Activated naive CD4-positive, alpha-beta T cell treated with anti-CD3 and anti-CD28 coated beads, Interleukin-2, amount 50 U/mL, for 24 hours (primary cell): ENCODE results near the gene CACNA1F.

ENCODE experiments used
- H3K27ac Mint-ChIP-seq: one replicate; pipeline ENCODE4 v1.8.0; 2021; ENCODE audit warnings: mild to moderate bottlenecking, mixed read lengths
- H3K27me3 Mint-ChIP-seq: one replicate; pipeline ENCODE4 v1.8.0; 2021; ENCODE audit warnings: mixed read lengths
- H3K36me3 Mint-ChIP-seq: one replicate; pipeline ENCODE4 v1.8.0; 2021; ENCODE audit warnings: mixed read lengths
- H3K4me1 Mint-ChIP-seq: one replicate; pipeline ENCODE4 v1.8.0; 2021; ENCODE audit warnings: mixed read lengths
- H3K4me3 Mint-ChIP-seq: one replicate; pipeline ENCODE4 v1.8.0; 2021; ENCODE audit warnings: mild to moderate bottlenecking, mixed read lengths
- H3K9me3 Mint-ChIP-seq: one replicate; pipeline ENCODE4 v1.8.0; 2021; ENCODE audit warnings: mixed read lengths

CACNA1F gene

GRCh38 chrX:49166914-49167739 lies 66.0 kb downstream of the CACNA1F start:
- Mint-ChIP-seq H3K9me3 (no peaks in the 10 kb centered on the region), H3K27me3 (no peaks in the 10 kb centered on the region), H3K27ac (peak overlapping the region; percentile 89), H3K36me3 (no peaks in the 10 kb centered on the region), H3K4me1 (peaks cover 29% of the 10 kb centered on the region), H3K4me3 (peak overlapping the region; percentile 85)

DNA sequence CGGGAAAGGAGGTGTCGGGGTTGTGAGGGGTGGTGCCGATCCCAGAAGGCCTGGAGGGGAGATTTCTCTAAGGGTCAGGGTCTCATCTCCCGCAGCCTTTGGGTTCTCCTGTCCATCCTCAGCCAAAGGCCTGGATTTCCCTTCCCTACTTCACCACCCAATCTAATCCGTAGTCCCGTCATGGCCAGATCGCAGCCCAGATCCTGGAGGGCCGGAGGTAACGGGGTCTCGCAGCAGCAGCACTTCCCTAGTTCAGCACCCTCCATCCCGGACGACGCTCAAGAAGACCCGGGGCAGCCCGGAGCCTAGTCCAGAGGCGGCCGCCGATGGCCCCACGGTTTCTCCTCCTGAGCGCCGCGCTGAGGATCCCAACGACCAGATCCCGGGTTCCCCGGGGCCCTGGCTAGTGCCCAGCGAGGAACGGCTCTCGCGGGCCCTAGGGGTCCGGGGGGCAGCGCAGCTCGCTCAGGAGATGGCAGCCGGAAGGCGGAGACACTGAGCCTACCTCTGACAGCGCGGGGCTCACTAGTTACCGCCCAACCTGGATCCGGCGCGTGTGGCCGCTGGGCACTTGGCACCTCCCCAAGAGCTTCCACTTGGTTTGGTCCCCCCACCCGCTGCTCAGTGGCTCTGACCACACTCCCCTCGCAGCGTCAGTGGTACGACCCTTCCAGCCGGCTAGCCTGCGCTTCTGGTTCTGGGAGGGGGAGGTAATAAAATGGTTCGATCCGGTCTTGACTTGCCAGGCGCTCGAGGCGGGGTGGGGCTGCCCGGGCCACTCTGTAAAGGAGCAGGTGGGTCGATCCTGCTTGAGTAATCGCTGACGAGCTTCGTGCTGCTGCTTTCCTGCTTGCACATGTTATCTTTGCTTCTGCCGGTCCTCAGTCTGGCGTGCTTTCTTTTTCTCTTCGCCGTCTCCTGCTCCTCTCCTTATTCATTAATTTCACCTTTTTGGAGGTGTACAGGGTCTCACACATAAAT lies 66.9 kb downstream of the CACNA1F start:
- Mint-ChIP-seq H3K4me1 (peaks cover 29% of the 10 kb centered on the region), H3K36me3 (no peaks in the 10 kb centered on the region), H3K27ac (peak overlapping the region; percentile 89), H3K27me3 (no peaks in the 10 kb centered on the region), H3K4me3 (peak overlapping the region; percentile 85), H3K9me3 (no peaks in the 10 kb centered on the region)

- Mint-ChIP-seq H3K27me3 (no peaks in the 10 kb centered on the region), H3K36me3 (no peaks in the 10 kb centered on the region), H3K4me1 (peaks cover 29% of the 10 kb centered on the region), H3K9me3 (no peaks in the 10 kb centered on the region), H3K27ac (no peak overlapping the region), H3K4me3 (peak overlapping the region; percentile 86)
Observed at GRCh38 chrX:49164589-49165360, 68.4 kb downstream of the CACNA1F start.

DNA sequence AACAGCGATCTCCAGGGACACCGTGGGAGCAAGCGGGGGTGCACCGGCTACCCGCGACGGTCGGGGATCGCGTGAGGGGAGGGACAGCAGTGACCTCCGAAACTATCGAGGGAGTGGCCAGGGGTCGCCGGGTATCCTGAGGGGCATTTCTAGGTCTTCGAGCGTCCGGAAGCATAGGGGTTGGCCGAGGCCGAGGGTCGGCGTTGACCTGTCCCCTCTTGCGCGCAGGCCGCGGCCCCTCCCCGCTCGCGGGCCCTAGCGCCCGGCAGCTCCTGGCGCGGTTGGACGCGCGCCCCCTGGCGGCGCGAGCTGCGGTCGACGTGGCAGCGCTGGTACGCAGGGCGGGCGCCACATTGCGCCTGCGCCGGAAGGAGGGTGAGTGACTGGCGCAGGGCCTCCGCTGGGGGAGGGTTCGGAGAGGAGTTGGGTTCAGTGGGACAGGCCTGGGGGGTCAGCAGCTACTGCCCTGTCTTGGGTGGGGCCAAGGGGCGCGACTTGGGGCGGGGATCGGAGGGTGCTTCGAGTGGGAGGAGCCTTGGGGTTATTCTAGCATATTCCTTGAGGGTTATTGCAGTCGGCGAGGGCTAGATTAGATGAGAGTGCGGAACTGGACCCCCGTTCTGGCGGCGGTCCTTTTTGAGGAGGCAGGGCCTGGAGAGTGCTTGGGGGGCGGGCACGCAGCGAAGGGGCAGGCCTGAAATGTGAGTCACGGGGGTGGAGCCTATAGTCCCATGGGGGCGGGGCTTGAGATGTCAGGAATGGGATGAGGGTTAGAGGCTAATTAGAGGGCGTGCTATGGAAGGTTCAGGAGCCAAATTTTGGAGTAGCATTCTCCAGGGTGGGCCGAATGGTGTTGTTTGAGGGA lies 69.4 kb downstream of the CACNA1F start:
- peak overlapping the region; percentile 86 for H3K4me3 Mint-ChIP-seq
- H3K4me1 Mint-ChIP-seq, result peaks cover 29% of the 10 kb centered on the region
- no peaks in the 10 kb centered on the region for H3K9me3 Mint-ChIP-seq
- H3K27me3 Mint-ChIP-seq, result no peaks in the 10 kb centered on the region
- H3K36me3 Mint-ChIP-seq, result no peaks in the 10 kb centered on the region
- H3K27ac Mint-ChIP-seq, result peak overlapping the region; percentile 95

DNA sequence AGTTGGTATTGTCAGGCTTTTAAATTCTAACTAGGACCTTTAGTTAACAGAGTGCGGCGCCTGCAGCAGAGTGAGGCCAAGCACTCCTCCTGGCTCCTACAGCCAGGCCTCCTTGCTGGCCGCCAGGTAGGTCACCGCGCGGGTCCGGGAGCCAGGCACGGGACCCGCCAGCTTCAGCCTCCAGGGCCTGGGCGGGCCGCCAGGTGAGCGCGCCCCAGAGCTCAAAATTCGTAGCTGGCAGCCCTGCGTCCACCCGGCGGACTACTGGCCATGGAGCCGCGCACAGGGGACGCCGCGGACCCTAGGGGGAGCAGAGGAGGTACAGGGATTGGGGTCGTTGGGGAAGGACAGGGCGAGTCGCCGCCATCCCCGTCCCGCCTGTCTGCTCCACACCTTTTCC lies 70.5 kb downstream of the CACNA1F start, which contains the start of gene MAGIX:
Gene MAGIX (plus strand): TSS at position 139 of the 400 bp plus-strand sequence. CDS start 132 bp downstream, at position 271.
- Mint-ChIP-seq H3K9me3 (no peaks in the 10 kb centered on the region), H3K36me3 (no peaks in the 10 kb centered on the region), H3K27ac (no peak within 1 kb of the TSS), H3K4me3 (peak within 1 kb of the TSS; percentile 74), H3K4me1 (peaks cover 25% of the 10 kb centered on the region), H3K27me3 (no peaks in the 10 kb centered on the region)

GRCh38 chrX:49161632-49162031 lies 71.5 kb downstream of the CACNA1F start:
- Mint-ChIP-seq H3K9me3 (no peaks in the 10 kb centered on the region), H3K36me3 (no peaks in the 10 kb centered on the region), H3K4me3 (no peak overlapping the region), H3K4me1 (peaks cover 19% of the 10 kb centered on the region), H3K27me3 (no peaks in the 10 kb centered on the region), H3K27ac (no peak overlapping the region)

DNA sequence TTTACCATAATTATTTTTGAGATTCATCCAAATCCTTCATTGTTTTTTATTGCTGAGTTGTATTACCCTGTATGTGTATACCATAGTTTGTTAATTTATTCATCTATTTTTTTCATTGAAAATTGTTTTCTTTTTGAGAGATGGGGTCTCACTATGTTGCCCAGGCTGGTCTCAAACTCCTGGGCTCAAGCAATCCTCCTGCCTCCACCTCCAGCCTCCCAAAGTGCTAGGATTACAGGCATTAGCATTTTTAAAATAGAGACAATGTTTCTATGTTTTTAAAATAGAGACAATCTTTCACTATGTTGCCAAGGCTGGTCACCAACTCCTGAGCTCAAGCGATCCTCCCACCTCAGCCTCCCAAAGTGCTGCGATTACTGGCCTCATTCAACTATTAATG lies 72.2 kb downstream of the CACNA1F start:
- Mint-ChIP-seq H3K4me1 (peaks cover 18% of the 10 kb centered on the region), H3K9me3 (no peaks in the 10 kb centered on the region), H3K36me3 (no peaks in the 10 kb centered on the region), H3K27me3 (no peaks in the 10 kb centered on the region), H3K4me3 (no peak overlapping the region), H3K27ac (no peak overlapping the region)

- Mint-ChIP-seq H3K27ac (no peak overlapping the region), H3K27me3 (no peaks in the 10 kb centered on the region), H3K4me1 (peaks cover 18% of the 10 kb centered on the region), H3K4me3 (peak overlapping the region; percentile 47), H3K36me3 (no peaks in the 10 kb centered on the region), H3K9me3 (no peaks in the 10 kb centered on the region)
Observed at GRCh38 chrX:49157194-49157593, 75.9 kb downstream of the CACNA1F start.

- Mint-ChIP-seq H3K9me3 (no peaks in the 10 kb centered on the region), H3K4me3 (peak overlapping the region; percentile 94), H3K27me3 (no peaks in the 10 kb centered on the region), H3K4me1 (peaks cover 18% of the 10 kb centered on the region), H3K36me3 (no peaks in the 10 kb centered on the region), H3K27ac (peak overlapping the region; percentile 94)
Observed at GRCh38 chrX:49155900-49156837, 77.0 kb downstream of the CACNA1F start.

- Mint-ChIP-seq H3K4me1 (peaks cover 21% of the 10 kb centered on the region), H3K27me3 (no peaks in the 10 kb centered on the region), H3K4me3 (peak overlapping the region; percentile 94), H3K9me3 (no peaks in the 10 kb centered on the region), H3K36me3 (no peaks in the 10 kb centered on the region), H3K27ac (peak overlapping the region; percentile 94)
Observed at GRCh38 chrX:49155243-49155899, 77.8 kb downstream of the CACNA1F start.
